ENCODE measurements around the gene PPM1G.
"Not testable (repeated sequence)": the region's sequence is repeated elsewhere in the genome, so short reads cannot be mapped to it uniquely, and the experiment has no call there.

PPM1G gene

DNA sequence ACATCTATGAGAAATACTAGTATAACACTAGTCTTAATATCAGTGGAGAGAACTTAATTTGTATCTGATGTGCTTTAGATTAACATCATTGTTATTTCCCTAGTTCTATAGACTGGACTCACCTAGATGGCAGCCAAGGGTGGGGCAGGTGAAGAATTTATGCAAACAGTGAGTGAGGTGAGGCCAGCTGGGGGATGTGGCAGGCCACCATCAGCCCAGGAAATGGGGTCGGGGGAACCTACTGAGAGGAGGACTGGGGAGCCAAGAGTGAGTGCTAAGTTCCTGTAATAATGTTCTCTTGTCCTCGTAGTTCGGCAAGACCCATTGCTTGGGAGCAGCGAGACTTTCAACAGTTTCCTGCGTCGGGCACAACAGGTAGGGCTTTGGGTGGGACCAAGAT is 36.5 kb downstream of the PPM1G start:
- H3K27ac Mint-ChIP-seq: peak overlapping the region; percentile 81
- peaks cover 57% of the 10 kb centered on the region for H3K36me3 Mint-ChIP-seq (ENCODE audit: low read depth)
- H3K4me3 Mint-ChIP-seq: peak overlapping the region; percentile 98
- H3K4me1 Mint-ChIP-seq (ENCODE audit: low read depth): peaks cover 40% of the 10 kb centered on the region
- no peaks in the 10 kb centered on the region for H3K9me3 Mint-ChIP-seq
- no peaks in the 10 kb centered on the region for H3K27me3 Mint-ChIP-seq (ENCODE audit: low read depth)

DNA sequence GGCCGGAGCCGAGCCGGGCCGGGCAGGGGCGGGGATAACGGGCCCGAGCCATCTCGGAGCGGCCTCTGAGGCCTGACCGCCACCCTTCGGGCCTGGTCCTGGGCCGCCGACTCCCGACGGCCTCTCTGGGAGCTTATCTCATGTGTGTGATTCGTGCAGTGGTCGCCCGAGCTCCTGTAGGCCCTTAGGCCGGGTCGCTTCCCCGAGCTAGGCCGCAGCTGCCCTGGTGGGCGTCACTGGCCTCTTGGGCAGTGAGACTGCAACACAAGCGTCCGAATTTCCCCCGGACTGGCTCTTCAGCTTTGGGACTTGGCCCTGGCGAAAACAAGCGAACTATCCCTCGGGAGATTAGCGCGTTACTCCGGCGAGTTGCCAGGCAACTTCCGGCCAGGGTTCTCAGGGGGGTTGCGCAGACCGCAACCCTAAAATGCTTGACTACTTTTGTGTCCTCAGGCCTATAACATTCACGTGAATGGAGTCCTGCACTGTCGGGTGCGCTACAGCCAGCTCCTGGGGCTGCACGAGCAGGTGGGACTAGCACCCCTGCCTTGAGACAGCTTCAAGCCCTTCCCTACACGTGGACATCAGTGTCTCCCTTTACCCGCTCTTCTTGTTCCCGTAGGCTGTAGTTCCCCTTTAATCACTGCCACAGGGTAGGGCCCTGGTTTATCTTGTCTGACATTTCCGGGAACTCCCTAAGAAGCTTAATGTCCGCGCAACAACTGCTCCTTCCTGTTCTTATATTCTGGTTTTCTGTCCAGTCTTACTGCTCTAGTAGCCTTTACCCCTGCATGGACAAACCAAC is 38.4 kb downstream of the PPM1G start:
- Mint-ChIP-seq H3K4me1 (ENCODE audit: low read depth) (peaks cover 41% of the 10 kb centered on the region), H3K36me3 (ENCODE audit: low read depth) (peaks cover 56% of the 10 kb centered on the region), H3K27ac (peak overlapping the region; percentile 95), H3K9me3 (no peaks in the 10 kb centered on the region), H3K27me3 (ENCODE audit: low read depth) (no peaks in the 10 kb centered on the region), H3K4me3 (peak overlapping the region; percentile 98)

DNA sequence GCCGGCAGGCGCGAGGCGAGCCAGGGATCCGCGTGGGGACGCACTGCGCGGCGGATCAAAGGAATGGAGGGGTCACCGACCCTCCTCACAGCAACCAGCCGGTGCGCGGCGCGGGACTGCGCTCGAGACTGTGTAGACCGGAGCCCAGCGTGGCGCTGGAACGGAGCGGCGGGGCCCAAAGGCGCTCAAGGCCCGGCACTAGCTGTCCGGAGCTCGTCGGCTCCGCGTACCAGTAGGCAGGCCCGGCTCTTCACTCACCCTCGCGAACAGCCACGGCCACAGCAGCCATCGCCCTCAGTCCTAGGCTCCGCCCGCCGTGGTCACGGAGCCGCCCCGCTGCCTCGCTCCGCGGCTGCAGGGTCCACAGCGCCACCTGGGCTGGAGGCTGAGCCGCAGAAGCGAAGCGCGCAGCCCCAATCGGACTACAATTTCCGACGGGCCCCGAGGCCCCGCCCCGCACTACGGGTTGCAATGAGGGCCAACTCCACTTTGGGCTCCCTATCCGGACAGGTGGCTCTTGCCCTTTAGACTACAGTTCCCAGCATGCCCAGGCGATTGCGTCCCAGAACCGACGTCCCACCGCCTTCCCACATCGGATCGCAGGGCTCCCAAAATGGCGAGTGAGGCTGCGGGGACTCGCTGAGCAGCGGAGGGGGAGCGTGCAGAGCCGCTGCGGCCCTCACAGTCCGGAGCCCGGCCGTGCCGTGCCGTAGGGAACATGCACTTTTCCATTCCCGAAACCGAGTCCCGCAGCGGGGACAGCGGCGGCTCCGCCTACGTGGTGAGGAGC is 39.2 kb downstream of the PPM1G start, which contains the start of the genes EIF2B4 and SNX17:
Gene EIF2B4 (minus strand): TSS at position 313 of the 790 bp plus-strand sequence. CDS start 24 bp downstream, at position 289.
Gene SNX17 (plus strand): TSS at position 591 of the 790 bp plus-strand sequence. CDS start 128 bp downstream, at position 719.
- Mint-ChIP-seq H3K27me3 (ENCODE audit: low read depth) (no peaks in the 10 kb centered on the region), H3K36me3 (ENCODE audit: low read depth) (peaks cover 51% of the 10 kb centered on the region), H3K4me1 (ENCODE audit: low read depth) (peaks cover 40% of the 10 kb centered on the region), H3K4me3 (peak within 1 kb of the TSS; percentile 98), H3K9me3 (no peaks in the 10 kb centered on the region), H3K27ac (peak within 1 kb of the TSS; percentile 95)

DNA sequence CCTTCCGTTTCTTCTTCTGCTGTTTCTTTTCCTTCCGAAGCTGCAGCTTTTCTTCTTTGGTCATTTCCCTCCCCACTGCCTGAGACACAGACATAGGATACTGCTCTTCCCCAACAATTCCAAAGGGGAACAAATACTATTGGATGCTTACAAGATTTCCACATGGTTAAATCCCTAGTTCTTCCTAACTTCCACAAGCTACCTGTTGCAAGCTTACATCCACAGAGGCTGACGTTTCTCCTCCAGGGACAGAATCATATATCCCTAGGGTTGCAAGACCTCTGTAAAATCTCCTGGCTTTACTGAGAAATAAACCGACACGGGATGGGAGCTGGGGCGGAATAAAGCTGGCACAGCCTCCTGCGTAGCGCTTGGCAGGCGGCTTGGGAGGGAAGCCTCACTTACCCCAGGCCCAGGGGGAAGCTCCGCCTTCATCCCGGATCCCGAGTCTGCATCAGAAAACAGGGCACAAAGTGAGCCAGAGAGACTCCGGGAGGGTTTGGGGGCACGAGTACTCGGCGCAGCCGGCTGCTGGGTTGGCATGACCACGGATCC is 39.8 kb downstream of the PPM1G start:
- Mint-ChIP-seq H3K4me1 (ENCODE audit: low read depth) (peaks cover 37% of the 10 kb centered on the region), H3K27ac (peak overlapping the region; percentile 95), H3K9me3 (no peaks in the 10 kb centered on the region), H3K27me3 (ENCODE audit: low read depth) (no peaks in the 10 kb centered on the region), H3K4me3 (peak overlapping the region; percentile 96), H3K36me3 (ENCODE audit: low read depth) (peaks cover 47% of the 10 kb centered on the region)

DNA sequence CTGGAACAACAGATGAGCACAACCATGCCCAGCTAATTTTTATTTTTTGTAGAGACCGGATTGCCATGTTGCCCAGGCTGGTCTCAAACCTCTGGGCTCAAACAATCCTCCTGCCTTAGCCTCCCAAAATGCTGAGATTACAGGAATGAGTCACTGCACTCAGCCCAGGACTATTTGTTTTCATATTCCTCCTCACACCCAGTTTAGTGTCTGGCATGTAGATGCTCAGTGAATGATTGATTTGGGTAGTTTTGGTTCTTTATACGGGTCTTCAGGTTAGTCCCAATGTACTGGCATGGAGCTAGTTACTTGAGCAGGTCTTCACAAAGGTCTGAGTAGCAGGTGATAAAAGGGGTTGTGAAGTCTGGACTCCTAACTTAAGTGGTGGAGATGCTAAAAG is 45.5 kb downstream of the PPM1G start:
- peaks cover 12% of the 10 kb centered on the region for H3K4me1 Mint-ChIP-seq (ENCODE audit: low read depth)
- H3K4me3 Mint-ChIP-seq: no peak overlapping the region
- H3K27ac Mint-ChIP-seq: no peak overlapping the region
- H3K27me3 Mint-ChIP-seq (ENCODE audit: low read depth): no peaks in the 10 kb centered on the region
- H3K9me3 Mint-ChIP-seq: no peaks in the 10 kb centered on the region
- H3K36me3 Mint-ChIP-seq (ENCODE audit: low read depth): peaks cover 26% of the 10 kb centered on the region

DNA sequence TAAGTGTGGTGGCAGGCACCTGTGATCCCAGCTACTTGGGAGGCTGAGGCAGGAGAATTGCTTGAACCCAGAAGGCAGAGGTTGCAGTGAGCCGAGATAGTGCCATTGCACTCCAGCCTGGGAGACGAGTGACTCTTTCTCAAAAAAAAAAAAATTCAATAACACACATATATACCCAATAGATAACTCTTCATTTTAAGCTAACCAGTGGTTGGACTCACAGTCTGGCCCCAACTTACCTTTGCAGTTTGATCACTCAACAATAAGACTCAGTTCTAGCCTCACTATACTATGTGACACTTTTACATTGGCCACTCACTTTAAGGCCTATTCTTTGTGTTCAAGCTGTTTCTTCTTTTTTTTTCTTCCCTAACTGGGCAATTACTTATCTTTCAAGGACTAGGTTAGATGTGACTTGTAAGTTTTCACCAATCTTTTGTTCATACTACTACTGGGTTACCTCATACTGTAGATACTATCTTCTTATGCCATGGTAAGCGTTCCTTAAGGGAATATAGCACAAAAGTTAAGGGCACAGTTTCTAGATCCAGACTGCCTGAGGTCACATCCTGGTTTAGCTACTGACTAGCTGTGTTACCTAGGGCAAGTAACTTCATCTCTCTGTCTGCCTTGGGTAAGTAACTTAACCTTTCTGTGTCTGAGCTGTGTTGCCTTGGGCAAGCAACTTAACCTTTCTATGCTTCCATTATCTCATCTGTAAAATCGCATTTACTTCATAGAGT is 46.5 kb downstream of the PPM1G start:
- no peaks in the 10 kb centered on the region for H3K27me3 Mint-ChIP-seq (ENCODE audit: low read depth)
- H3K4me1 Mint-ChIP-seq (ENCODE audit: low read depth): peaks cover 15% of the 10 kb centered on the region
- H3K36me3 Mint-ChIP-seq (ENCODE audit: low read depth): peaks cover 25% of the 10 kb centered on the region
- no peaks in the 10 kb centered on the region for H3K9me3 Mint-ChIP-seq
- H3K4me3 Mint-ChIP-seq: no peak overlapping the region
- H3K27ac Mint-ChIP-seq: no peak overlapping the region

DNA sequence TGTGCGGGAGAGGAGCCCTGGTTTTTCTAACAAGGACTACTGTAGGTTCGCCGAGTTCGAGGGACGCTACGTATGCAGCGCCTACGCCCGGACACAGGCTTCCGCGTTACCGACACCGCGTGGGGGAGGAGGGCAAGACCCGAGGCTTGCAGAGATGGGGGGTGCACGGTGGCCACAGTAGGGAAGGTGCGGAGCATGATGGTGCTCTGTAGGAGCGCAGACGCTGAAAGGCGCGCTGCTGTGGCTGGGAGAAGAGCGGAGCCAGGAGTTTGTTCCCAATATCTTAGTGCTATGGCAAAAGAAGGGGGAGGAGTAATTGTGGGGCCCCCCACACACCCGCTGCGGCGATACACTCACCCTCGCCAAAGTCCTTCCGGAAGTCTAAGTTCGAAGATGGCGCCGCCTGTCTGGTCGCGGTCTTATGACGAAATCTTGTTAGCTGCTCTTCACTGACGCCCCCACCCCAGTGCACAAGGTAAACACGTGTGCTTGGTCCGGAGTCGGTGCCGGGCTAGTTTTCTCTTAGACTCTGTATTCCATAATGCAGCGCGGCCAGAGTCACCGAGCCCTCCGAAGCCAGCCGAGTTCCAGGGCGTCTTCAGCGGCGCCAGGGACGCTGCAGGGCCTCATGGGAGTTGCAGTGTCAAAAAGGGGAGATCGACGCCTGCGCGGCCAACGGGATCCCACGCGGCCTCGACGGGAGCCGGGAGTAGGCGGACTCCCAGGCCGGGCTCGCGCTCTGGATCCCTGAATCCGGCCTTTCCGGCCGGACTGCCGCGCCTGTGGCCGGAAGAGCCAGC is 52.8 kb downstream of the PPM1G start, which contains the start of gene GTF3C2:
Gene GTF3C2 (minus strand): TSS at position 383 of the 800 bp plus-strand sequence. CDS start 13,210 bp downstream, outside the sequence.
- Mint-ChIP-seq H3K36me3 (ENCODE audit: low read depth) (peaks cover 1% of the 10 kb centered on the region), H3K9me3 (no peaks in the 10 kb centered on the region), H3K4me3 (peak within 1 kb of the TSS; percentile 95), H3K27ac (peak within 1 kb of the TSS; percentile 97), H3K4me1 (ENCODE audit: low read depth) (peaks cover 29% of the 10 kb centered on the region), H3K27me3 (ENCODE audit: low read depth) (no peaks in the 10 kb centered on the region)

DNA sequence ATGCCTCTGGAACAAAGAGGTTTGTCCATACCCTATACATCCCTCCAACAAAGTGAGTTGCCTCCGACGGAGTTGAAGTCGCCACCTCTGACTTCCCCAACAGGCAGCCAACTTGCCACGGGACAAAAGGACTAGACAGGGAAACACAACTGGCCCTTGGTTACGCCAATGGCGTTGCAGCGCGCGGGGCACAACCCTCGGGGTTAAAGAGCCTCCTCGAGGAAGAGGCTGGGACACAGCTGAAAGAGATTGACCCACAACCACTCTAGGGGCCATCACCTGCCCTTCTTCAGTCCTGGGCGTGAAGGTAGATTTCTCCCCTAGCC is 53.4 kb downstream of the PPM1G start:
- peaks cover 1% of the 10 kb centered on the region for H3K36me3 Mint-ChIP-seq (ENCODE audit: low read depth)
- H3K27ac Mint-ChIP-seq: peak overlapping the region; percentile 97
- peaks cover 32% of the 10 kb centered on the region for H3K4me1 Mint-ChIP-seq (ENCODE audit: low read depth)
- H3K27me3 Mint-ChIP-seq (ENCODE audit: low read depth): no peaks in the 10 kb centered on the region
- H3K4me3 Mint-ChIP-seq: peak overlapping the region; percentile 95
- H3K9me3 Mint-ChIP-seq: no peaks in the 10 kb centered on the region

DNA sequence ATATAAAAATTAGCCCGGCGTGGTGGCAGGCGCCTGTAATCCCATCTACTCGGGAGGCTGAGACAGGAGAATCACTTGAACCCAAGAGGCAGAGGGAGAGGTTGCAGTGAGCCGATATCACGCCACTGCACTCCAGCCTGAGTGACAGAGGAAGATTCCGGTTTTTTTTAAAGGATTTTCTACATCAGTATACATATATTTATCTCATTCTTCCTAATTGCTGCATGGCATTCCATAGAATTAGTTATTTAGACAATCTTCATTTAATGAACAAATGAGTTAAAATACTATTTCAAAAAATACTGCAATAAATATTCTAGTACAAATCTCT is 54.8 kb downstream of the PPM1G start:
- Mint-ChIP-seq H3K4me1 (ENCODE audit: low read depth) (peaks cover 34% of the 10 kb centered on the region), H3K27me3 (ENCODE audit: low read depth) (no peaks in the 10 kb centered on the region), H3K9me3 (no peaks in the 10 kb centered on the region), H3K4me3 (peak overlapping the region; percentile 35), H3K27ac (no peak overlapping the region), H3K36me3 (ENCODE audit: low read depth) (peaks cover 5% of the 10 kb centered on the region)

DNA sequence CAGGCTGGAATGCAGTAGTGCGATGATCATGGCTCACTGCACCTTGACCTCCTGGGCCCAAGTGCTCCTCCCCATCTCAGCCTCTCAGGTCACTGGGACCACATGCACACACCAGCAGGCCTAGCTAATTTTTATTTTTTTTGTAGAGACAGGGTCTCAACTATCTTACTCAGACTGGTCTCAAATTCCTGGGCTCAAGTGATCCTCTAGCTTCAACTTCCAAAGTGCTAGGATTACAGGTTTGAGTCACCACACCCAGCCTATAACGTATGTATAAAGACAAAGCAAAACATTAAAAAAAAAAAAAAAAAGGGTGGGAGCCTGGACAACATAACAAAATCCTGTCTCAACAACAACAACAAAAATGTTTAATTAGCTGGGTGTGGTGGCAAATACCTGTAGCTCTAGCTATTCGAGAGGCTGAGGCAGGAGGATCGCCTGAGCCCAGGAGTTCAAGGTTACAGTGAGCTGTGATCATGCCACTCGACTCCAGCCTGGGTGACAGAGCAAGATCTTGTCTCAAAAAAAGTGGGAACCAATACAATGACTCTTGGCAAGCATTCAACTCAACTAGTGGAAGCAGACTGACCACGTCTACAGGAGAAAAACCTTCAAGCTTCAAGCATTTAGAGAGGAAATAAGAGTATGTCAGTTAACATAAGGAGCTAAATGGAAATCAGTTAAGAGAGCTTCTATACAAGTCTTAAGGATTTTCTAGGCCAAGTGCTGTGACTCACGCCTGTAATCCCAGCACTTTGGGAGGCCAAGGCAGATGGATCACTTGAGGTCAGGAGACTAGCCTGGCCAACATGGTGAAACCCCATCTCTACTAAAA is 55.4 kb downstream of the PPM1G start:
- Mint-ChIP-seq H3K36me3 (ENCODE audit: low read depth) (peaks cover 5% of the 10 kb centered on the region), H3K4me1 (ENCODE audit: low read depth) (peaks cover 34% of the 10 kb centered on the region), H3K9me3 (no peaks in the 10 kb centered on the region), H3K27me3 (ENCODE audit: low read depth) (no peaks in the 10 kb centered on the region), H3K4me3 (peak overlapping the region; percentile 35), H3K27ac (no peak overlapping the region)

DNA sequence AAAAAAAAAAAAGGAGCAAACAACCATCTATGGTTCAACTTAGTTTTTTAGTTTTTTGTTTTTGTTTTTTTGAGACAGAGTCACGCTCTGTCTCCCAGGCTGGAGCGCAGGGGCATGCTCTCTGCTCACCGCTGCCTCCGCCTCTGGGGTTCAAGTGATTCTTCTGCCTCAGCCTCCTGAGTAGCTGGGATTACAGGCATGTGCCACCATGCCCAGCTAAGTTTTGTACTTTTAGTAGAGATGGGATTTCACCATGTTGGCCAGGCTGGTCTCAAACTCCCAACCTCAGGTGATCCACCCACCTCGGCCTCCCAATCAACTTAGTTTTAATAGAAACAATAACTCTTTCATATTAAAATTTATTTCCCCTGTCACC is 56.0 kb downstream of the PPM1G start:
- H3K4me3 Mint-ChIP-seq; H3K9me3 Mint-ChIP-seq; H3K36me3 Mint-ChIP-seq (ENCODE audit: low read depth); H3K27ac Mint-ChIP-seq; H3K27me3 Mint-ChIP-seq (ENCODE audit: low read depth): not testable (repeated sequence)
- H3K4me1 Mint-ChIP-seq (ENCODE audit: low read depth): peaks cover 32% of the 10 kb centered on the region

DNA sequence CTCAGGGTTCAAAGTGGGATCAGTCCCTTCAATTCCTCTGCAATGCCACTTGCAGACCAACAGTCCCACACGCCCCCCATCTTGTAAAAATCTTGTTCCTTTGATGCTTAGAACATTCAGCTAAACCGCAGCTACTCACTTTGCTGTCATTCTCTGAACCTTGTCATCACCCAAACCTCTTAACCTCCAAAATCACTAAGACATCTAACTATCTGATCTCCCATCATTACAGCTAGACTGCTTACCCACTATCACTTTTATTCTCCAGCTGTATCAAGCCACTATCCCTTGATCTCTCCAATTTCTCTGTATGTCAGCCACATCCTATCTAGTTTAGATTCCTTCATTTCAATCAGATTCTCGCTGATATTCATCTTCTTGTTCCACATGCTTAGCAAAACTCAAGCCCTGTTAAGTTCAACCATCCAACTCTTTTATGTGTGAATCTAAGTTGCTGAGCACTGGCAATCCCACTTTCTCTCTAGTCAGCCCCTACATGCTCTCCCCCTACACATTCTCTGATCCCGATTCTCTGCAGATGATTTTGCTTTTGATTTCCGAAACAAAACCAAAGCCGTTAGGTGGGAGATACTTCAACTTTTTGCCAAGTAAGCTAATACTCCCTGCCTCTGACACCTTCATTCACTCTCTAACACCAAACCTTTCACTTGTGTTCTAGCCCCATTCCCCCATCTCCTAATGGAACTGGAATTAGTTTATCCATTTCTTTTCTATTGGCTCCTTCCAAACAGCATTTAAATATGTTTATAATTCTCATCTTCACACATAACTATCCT is 57.4 kb downstream of the PPM1G start:
- Mint-ChIP-seq H3K36me3 (ENCODE audit: low read depth) (peaks cover 10% of the 10 kb centered on the region), H3K9me3 (no peaks in the 10 kb centered on the region), H3K27ac (peak overlapping the region; percentile 42), H3K4me1 (ENCODE audit: low read depth) (peaks cover 27% of the 10 kb centered on the region), H3K27me3 (ENCODE audit: low read depth) (no peaks in the 10 kb centered on the region), H3K4me3 (peak overlapping the region; percentile 22)

Data from T-helper 1 cell treated with Interleukin-12 subunit alpha and Interleukin-12 subunit beta and Interleukin-4 antibody, amounts not matched to agents 30 μg/mL and 1 μg/mL, for 36 hours (primary cell).